Adrenal gland (tissue), 12 donors: Measurements from ENCODE around the gene TXN. TPM values are rescaled to one million over a fixed set of nuclear protein-coding genes. Genes with fewer than 3 reads are reported as not detected.

Experiments used
- DNase-seq, 7 donors: peaks; one replicate each; pipeline ENCODE4 v3.0.0-alpha.2; 2019 to 2020
- H3K27ac ChIP-seq, 5 donors: fragments of 200-600 bp; sonication (generic) in 4 of 5; 1 replicate in 3 of 5; 2 replicates in 2 of 5; pipeline versions ENCODE4 v1.5.1 to v1.8.0; 2016 to 2020; ENCODE audit warnings: mild to moderate bottlenecking in 1 of 5
- H3K27me3 ChIP-seq: fragments of 200-600 bp; 2 replicates; pipeline ENCODE4 v1.8.0; 2021
- H3K36me3 ChIP-seq, 2 donors: fragments of 200-600 bp; replicated peaks in 1 of 2; 1 replicate in 1 of 2; 2 replicates in 1 of 2; pipeline versions ENCODE4 v1.5.1 to v1.8.0; 2018 to 2022
- H3K4me1 ChIP-seq, 2 donors: fragments of 200-600 bp; replicated peaks in 1 of 2; 1 replicate in 1 of 2; 2 replicates in 1 of 2; pipeline versions ENCODE4 v1.5.1 to v1.8.0; 2018 to 2021
- H3K4me3 ChIP-seq, 4 donors: fragments of 200-600 bp; sonication (generic) in 3 of 4; one replicate each; pipeline ENCODE4 v1.5.1; 2016 to 2018
- H3K9me3 ChIP-seq, 3 donors: fragments of 200-600 bp; sonication (generic) in 1 of 3; replicated peaks in 1 of 3; 1 replicate in 2 of 3; 2 replicates in 1 of 3; pipeline versions ENCODE4 v1.5.1 to v1.8.0; 2016 to 2021
- CTCF ChIP-seq, 6 experiments: fragments of 450-650 bp in 4 of 6; fragments of 200-600 bp in 2 of 6; sonication (generic) in 1 of 6; IDR thresholded peaks; 1 replicate in 5 of 6; 2 replicates in 1 of 6; pipeline versions ENCODE4 v1.5.1 to v1.8.0; 2016 to 2021; ENCODE audit warnings: antibody characterized with exemption in 6 of 6, mild to moderate bottlenecking in 2 of 6, moderate library complexity in 1 of 6
- POLR2A ChIP-seq, 2 donors: fragments of 450-650 bp; IDR thresholded peaks; one replicate each; pipeline ENCODE4 v1.6.1; 2017; ENCODE audit warnings: antibody characterized with exemption in 2 of 2, mild to moderate bottlenecking in 2 of 2, moderate library complexity in 1 of 2
- WGBS, 4 donors: extraction: QIAGEN DNeasy Blood & Tissue Kit in 2 of 4; methylation state at CpG; one replicate each; pipeline versions ENCODE4 v1.1.5 to v1.1.7; 2013 to 2017; 5-methylcytosine and 5-hydroxymethylcytosine counted together
- intact Hi-C, 2 donors: fragments of 100-400 bp; cut with DNase I; formaldehyde crosslinking; loops; one replicate each; pipeline versions ENCODE4 v1.14.1 to v1.15.0; 2022 to 2023
- polyA plus RNA-seq, 3 donors: library from polyadenylated mRNA; stranded (reverse); fragments of 200-250 nt in 2 of 3; fragments of 350-450 nt in 1 of 3; fragmentation: Illumina TruSeq in 1 of 3; extraction: RNeasy Lipid Tissue Mini Kit (QIAGEN cat#74804) in 1 of 3; gene quantifications; one replicate each; pipeline ENCODE4 v1.2.3, GENCODE V29; 2013 to 2014
- total RNA-seq, 9 donors: library from RNA; depleted of rRNA in 4 of 9; stranded (reverse); fragments of >200 nt in 4 of 9; fragments of 120-200 nt in 1 of 9; fragmentation: NEBNext Ultra II Directional in 1 of 9; extraction: Animal tissue kit (Norgen Biotek cat#: 25700) in 1 of 9; gene quantifications; one replicate each; pipeline versions ENCODE4 v1.1.0 to v1.2.4, GENCODE V29; 2013 to 2023
- donor health status: healthy with polysubstance abuse.
- donor health status: Bipolar disorder and iron deficiency.
- donor health status: DM: yes; HTN: yes; CAD: no.
- donor health status: DM: no; HTN: no; CAD: no.
- donor health status: DM: no; HTN: no; CAD: no.
- donor health status: DM: yes; HTN: yes; CAD: no.

TXN gene
- total and polyA plus RNA-seq, 12 donors = 60.3 to 331 (median 112) TPM

- H3K9me3 ChIP-seq = no peaks in the 10 kb centered on the region
- intact Hi-C loops = no loop called here
- H3K4me3 ChIP-seq = no peak overlapping the region
- no peak for TF ChIP-seq CTCF (IDR thresholded peaks at IDR 0.05)
- TF ChIP-seq POLR2A (IDR thresholded peaks at IDR 0.05) = no peak
- no peaks in the 10 kb centered on the region for H3K27me3 ChIP-seq
- no peak for DNase-seq
- no peaks in the 10 kb centered on the region for H3K4me1 ChIP-seq
- 89 to 92% (median 90%) methylated on average over 6 of the region's 6 CpGs for WGBS, 4 donors
- no peaks in the 10 kb centered on the region for H3K36me3 ChIP-seq
- no peak overlapping the region for H3K27ac ChIP-seq
These were observed 31.0 kb upstream of the TXN start for GRCh38 chr9:110287289-110287680.

GRCh38 chr9:110284211-110284844 lies 28.0 kb upstream of the TXN start:
- TF ChIP-seq POLR2A (IDR thresholded peaks at IDR 0.05) = no peak
- TF ChIP-seq CTCF (IDR thresholded peaks at IDR 0.05) = no peak

GRCh38 chr9:110283751-110284150 lies 27.4 kb upstream of the TXN start:
- 10 to 68% (median 27%) methylated on average over 1 of the region's 1 CpG for WGBS, 4 donors
- Histone ChIP-seq H3K36me3 (no peaks in the 10 kb centered on the region), H3K9me3 (no peaks in the 10 kb centered on the region), H3K27ac (no peak overlapping the region), H3K27me3 (no peaks in the 10 kb centered on the region), H3K4me3 (no peak overlapping the region), H3K4me1 (no peaks in the 10 kb centered on the region)
- no peak for TF ChIP-seq POLR2A (IDR thresholded peaks at IDR 0.05)
- TF ChIP-seq CTCF (IDR thresholded peaks at IDR 0.05) = no peak
- DNase-seq = no peak
- intact Hi-C loops = no loop called here

More at GRCh38 chr9:110284211-110284844, 28.0 kb upstream of the TXN start:
- Histone ChIP-seq H3K4me3 (no peak overlapping the region), H3K9me3 (no peaks in the 10 kb centered on the region), H3K4me1 (no peaks in the 10 kb centered on the region), H3K27me3 (no peaks in the 10 kb centered on the region), H3K36me3 (no peaks in the 10 kb centered on the region), H3K27ac (no peak overlapping the region)
- 70 to 78% (median 74%) methylated on average over 6 of the region's 6 CpGs for WGBS, 4 donors
- intact Hi-C loops = no loop called here
- no peak for DNase-seq

GRCh38 chr9:110282739-110283081 lies 26.4 kb upstream of the TXN start:
- no peaks in the 10 kb centered on the region for H3K36me3 ChIP-seq
- H3K27me3 ChIP-seq = no peaks in the 10 kb centered on the region
- intact Hi-C loops = no loop called here
- 78 to 88% (median 84%) methylated on average over 6 of the region's 6 CpGs for WGBS, 4 donors
- no peak for DNase-seq
- no peaks in the 10 kb centered on the region for H3K9me3 ChIP-seq
- no peaks in the 10 kb centered on the region for H3K4me1 ChIP-seq
- TF ChIP-seq CTCF (IDR thresholded peaks at IDR 0.05) (no peak), POLR2A (IDR thresholded peaks at IDR 0.05) (no peak)
- H3K4me3 ChIP-seq = no peak overlapping the region
- no peak overlapping the region for H3K27ac ChIP-seq
